Transverse colon (tissue), 4 donors: ENCODE results near the gene HPX. TPM values are rescaled to one million over a fixed set of nuclear protein-coding genes. Genes with fewer than 3 reads are reported as not detected.

ENCODE experiments used
- DNase-seq: peaks from one replicate; pipeline ENCODE4 v3.0.0-alpha.2; 2019
- H3K27ac ChIP-seq, 4 donors: fragments of 200-600 bp; sonication (generic); 2 replicates each; pipeline ENCODE4 v1.5.1; 2016 to 2018; ENCODE audit warnings: inconsistent platforms in 4 of 4
- H3K27me3 ChIP-seq: fragments of 200-600 bp; sonication (generic); 2 replicates; pipeline ENCODE4 v1.5.1; 2017; ENCODE audit warnings: inconsistent platforms
- H3K36me3 ChIP-seq, 4 donors: fragments of 200-600 bp; sonication (generic); 2 replicates each; pipeline ENCODE4 v1.5.1; 2017 to 2019; ENCODE audit warnings: inconsistent platforms in 4 of 4
- H3K4me1 ChIP-seq, 4 donors: fragments of 200-600 bp; sonication (generic); 2 replicates each; pipeline ENCODE4 v1.5.1; 2017 to 2020; ENCODE audit warnings: inconsistent platforms in 4 of 4
- H3K4me3 ChIP-seq, 4 donors: fragments of 200-600 bp; sonication (generic); 1 replicate in 1 of 4; 2 replicates in 3 of 4; pipeline versions ENCODE4 v1.5.1 to v1.6.1; 2017 to 2019; ENCODE audit warnings: inconsistent platforms in 4 of 4
- H3K9me3 ChIP-seq, 2 donors: fragments of 200-600 bp; sonication (generic); 2 replicates each; pipeline ENCODE4 v1.5.1; 2017 to 2019; ENCODE audit warnings: inconsistent platforms in 2 of 2
- EP300 ChIP-seq: sonication (generic); formaldehyde crosslinking; IDR thresholded peaks from one replicate; pipeline ENCODE4 v1.6.1; 2017; ENCODE audit warnings: antibody characterized with exemption, low read depth
- POLR2A ChIP-seq: fragments of 450-650 bp; IDR thresholded peaks from one replicate; pipeline ENCODE4 v1.6.1; 2016; ENCODE audit warnings: antibody characterized with exemption, mild to moderate bottlenecking, moderate library complexity
- POLR2AphosphoS5 ChIP-seq, 3 donors: sonication (generic); formaldehyde crosslinking; IDR thresholded peaks; one replicate each; pipeline ENCODE4 v1.6.1; 2016; ENCODE audit warnings: antibody characterized with exemption in 3 of 3
- WGBS, 2 donors: methylation state at CpG; one replicate each; pipeline ENCODE4 v1.1.5; 2018; ENCODE audit warnings: low coverage in 1 of 2; 5-methylcytosine and 5-hydroxymethylcytosine counted together
- in situ Hi-C, 4 donors: fragments of 200-750 bp; cut with MboI; loops; one replicate each; pipeline versions ENCODE4 v1.15.0 to v1.15.1; 2017; ENCODE audit warnings: low sequenced_read_pairs in 3 of 4, low pct_ligation_motif_present in 1 of 4, low pct_unique_long_range_greater_than_20kb in 1 of 4
- intact Hi-C: fragments of 100-400 bp; cut with DNase I; formaldehyde crosslinking; loops from one replicate; pipeline ENCODE4 v1.15.1; 2023; ENCODE audit warnings: low total_unique reads
- total RNA-seq, 4 donors: library from RNA; depleted of rRNA; stranded (reverse); fragments of >200 nt; gene quantifications; one replicate each; pipeline ENCODE4 v1.1.0, GENCODE V29; 2016
- TF ChIP-seq, protein P1 (sequence below), 5 experiments: fragments of 200-600 bp in 3 of 5; fragments of 450-650 bp in 2 of 5; sonication (generic) in 3 of 5; IDR thresholded peaks; 1 replicate in 2 of 5; 2 replicates in 3 of 5; pipeline ENCODE4 v1.5.1; 2016 to 2017; ENCODE audit warnings: antibody characterized with exemption in 5 of 5, inconsistent platforms in 3 of 5, mild to moderate bottlenecking in 2 of 5, moderate library complexity in 1 of 5

HPX gene
- total RNA-seq, 4 donors from 2014 or later = 1.8 to 4.6 TPM; not detected in 2

DNA sequence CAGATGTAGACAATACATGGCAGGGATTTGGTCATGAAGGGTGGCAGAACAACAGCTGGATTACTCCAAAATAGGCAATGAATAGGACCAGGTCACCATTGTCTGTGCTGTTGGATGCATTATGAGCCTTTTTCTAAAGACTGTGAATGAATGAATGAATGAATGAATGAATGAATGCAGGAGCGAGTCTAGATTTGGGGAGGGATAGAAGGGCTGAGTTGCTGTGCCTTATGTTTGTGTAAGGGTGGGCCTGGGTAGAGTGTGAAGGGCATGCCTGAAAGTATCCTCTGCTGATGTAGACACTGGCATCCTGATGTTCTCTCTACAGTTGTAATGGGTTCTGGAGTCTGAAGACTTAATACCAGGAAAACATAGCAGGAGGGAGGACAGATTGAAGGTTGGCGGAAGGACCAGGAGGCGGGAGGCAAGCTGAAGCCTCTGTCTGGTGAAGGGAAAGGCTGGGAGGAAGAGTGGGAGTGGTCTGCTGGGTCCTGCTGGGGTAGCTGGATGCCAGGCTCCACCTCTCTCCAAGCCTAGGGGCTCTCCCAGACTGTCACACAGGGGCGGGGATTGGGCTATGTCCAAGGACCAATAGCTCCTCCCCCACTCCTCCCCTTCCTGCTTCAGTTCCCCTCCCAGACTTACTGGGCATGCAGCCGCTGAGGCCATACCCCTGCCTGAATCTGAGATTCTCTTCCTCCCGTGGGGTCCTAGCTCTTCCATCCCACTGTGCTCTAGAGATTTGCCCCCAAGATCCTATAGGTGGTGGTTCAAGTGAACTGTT is 28.1 kb upstream of the HPX start:
- Histone ChIP-seq H3K36me3 (peaks cover 0 to 7% (median 0%) of the 10 kb centered on the region in 4 donors), H3K9me3 (no peaks in the 10 kb centered on the region), H3K4me3 (no peak overlapping the region), H3K4me1 (peaks cover 20 to 44% (median 25%) of the 10 kb centered on the region in 4 donors), H3K27me3 (no peaks in the 10 kb centered on the region), H3K27ac (peak overlapping the region; percentile 62 to 73 (median 66))
- intact Hi-C loops = no loop called here
- in situ Hi-C loops = no loop called here
- peak in 2 of 3 donors; percentile 5 to 32 for TF ChIP-seq POLR2AphosphoS5 (IDR thresholded peaks at IDR 0.05)
- no peak for TF ChIP-seq POLR2A
- TF ChIP-seq EP300 = no peak
- TF ChIP-seq, protein P1, sequence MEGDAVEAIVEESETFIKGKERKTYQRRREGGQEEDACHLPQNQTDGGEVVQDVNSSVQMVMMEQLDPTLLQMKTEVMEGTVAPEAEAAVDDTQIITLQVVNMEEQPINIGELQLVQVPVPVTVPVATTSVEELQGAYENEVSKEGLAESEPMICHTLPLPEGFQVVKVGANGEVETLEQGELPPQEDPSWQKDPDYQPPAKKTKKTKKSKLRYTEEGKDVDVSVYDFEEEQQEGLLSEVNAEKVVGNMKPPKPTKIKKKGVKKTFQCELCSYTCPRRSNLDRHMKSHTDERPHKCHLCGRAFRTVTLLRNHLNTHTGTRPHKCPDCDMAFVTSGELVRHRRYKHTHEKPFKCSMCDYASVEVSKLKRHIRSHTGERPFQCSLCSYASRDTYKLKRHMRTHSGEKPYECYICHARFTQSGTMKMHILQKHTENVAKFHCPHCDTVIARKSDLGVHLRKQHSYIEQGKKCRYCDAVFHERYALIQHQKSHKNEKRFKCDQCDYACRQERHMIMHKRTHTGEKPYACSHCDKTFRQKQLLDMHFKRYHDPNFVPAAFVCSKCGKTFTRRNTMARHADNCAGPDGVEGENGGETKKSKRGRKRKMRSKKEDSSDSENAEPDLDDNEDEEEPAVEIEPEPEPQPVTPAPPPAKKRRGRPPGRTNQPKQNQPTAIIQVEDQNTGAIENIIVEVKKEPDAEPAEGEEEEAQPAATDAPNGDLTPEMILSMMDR (IDR thresholded peaks at IDR 0.05) = no peak
- WGBS, 2 donors = 53 to 57% methylated on average over 2 to 6 of the region's 6 CpGs
- peak; percentile 76 for DNase-seq

DNA sequence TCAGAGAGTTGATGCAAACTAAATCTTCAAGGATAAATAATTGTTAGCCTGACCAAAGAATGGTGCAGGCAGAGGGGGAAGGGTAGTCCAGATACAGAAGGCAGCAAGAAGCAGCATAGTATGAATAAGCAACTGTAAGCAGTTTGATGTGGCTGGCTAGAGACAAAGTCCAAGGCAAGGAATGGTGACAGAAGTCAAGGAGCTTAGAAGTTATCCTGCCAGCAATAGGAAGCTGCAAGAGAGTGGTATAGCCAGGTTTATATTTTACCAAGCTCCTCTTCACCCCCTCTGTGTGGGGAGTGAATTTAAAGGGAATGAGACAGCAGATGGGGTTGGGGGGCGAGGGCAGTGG is 18.3 kb upstream of the HPX start:
- H3K27me3 ChIP-seq = no peaks in the 10 kb centered on the region
- TF ChIP-seq EP300 (no peak), POLR2A (no peak), POLR2AphosphoS5 (IDR thresholded peaks at IDR 0.05) (no peak)
- TF ChIP-seq, protein P1 (IDR thresholded peaks at IDR 0.05) = no peak
- DNase-seq = no peak
- no peaks in the 10 kb centered on the region for H3K4me1 ChIP-seq
- WGBS, 2 donors = 79% methylated on average over 1 of the region's 1 CpG; no CpG with 5 or more reads in 1 of the 2 donors
- H3K4me3 ChIP-seq = no peak overlapping the region
- in situ Hi-C loops (no loop called here), intact Hi-C loops (no loop called here)
- no peak overlapping the region for H3K27ac ChIP-seq
- H3K9me3 ChIP-seq = no peaks in the 10 kb centered on the region
- peaks cover 0 to 27% (median 11%) of the 10 kb centered on the region in 4 donors for H3K36me3 ChIP-seq

DNA sequence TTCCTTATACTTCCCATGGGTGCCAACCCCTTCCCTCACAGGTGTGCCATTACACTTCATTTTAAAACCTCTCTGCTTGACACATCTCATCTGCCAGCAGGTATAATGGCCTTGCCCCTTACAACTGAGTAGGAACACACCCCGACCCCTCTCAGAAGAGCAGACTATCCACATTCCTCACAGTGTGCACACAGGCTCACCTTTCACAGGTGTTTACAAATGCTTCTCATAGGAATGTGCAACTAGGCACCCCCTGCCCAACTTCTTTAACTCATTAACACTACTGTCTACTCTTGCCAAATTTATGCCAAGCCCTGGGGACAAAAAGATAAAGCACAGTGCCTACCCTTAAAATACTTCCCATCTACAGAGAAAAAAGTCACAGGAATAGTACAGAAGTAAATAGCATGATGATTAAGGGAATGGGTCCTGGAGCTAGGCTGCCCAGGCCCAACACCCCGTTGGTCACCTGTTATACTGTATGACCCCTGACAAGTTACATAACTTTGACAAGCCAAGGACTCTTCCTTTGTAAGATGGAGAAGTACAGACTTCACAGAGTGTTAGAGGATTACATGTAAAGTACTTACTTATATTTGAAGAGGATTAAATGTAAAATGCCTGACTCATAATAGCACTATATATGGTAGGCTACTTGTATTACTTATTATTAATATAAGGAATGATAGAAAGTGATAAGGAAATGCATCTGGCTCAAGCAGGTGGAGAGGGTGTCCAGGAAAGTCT is 17.7 kb upstream of the HPX start:
- H3K36me3 ChIP-seq = peaks cover 0 to 21% (median 9%) of the 10 kb centered on the region in 4 donors
- WGBS, 2 donors = 83 to 100% methylated on average over 1 to 2 of the region's 2 CpGs
- no peaks in the 10 kb centered on the region for H3K4me1 ChIP-seq
- no peak overlapping the region for H3K4me3 ChIP-seq
- H3K27me3 ChIP-seq = no peaks in the 10 kb centered on the region
- in situ Hi-C loops = no loop called here
- intact Hi-C loops = no loop called here
- TF ChIP-seq POLR2A (no peak), POLR2AphosphoS5 (IDR thresholded peaks at IDR 0.05) (no peak), EP300 (no peak)
- H3K27ac ChIP-seq = no peak overlapping the region
- DNase-seq = no peak
- H3K9me3 ChIP-seq = no peaks in the 10 kb centered on the region

DNA sequence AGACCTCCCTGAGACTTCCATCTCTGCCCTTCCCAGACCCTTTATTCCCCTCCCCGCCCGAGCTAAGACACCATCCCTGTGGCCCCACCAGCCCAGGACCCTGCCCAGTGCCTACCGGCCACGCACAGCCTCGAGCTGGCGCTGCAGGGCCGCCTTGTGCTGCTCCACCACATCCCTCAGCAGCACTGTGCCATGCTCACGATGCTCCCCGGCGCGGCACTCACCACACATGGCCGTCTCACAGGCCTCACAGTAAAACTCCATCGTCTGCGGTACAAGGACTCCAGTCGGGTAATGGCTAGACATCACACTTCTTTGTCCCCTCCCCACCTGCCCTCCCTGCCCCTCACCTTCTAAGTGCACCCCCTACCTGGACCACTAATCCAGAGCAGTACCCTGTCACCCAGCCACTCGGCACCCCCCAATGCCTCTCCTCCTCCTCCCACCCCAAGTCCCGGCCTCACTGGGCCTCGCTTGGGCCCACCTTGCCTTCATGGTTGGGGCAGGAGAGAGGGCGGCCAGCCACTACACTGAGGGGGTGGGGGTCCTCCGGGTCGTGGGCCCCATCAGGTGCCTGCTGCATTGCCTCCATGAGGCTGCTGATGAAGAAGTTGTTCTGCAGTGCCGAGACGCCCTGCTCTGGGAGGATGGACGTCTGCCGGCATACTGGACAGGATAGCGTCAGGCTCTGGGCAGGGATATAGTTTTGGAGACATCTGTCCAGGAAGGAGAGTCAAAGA is 17.0 kb upstream of the HPX start:
- WGBS, 2 donors = 94% methylated on average over 26 of the region's 26 CpGs; no CpG with 5 or more reads in 1 of the 2 donors
- no peak overlapping the region for H3K27ac ChIP-seq
- no peak overlapping the region for H3K4me3 ChIP-seq
- intact Hi-C loops (no loop called here), in situ Hi-C loops (no loop called here)
- H3K27me3 ChIP-seq = no peaks in the 10 kb centered on the region
- H3K9me3 ChIP-seq = no peaks in the 10 kb centered on the region
- TF ChIP-seq EP300 = no peak
- TF ChIP-seq, protein P1 (IDR thresholded peaks at IDR 0.05) = no peak
- TF ChIP-seq POLR2AphosphoS5 (IDR thresholded peaks at IDR 0.05) = no peak
- no peak for TF ChIP-seq POLR2A
- no peaks in the 10 kb centered on the region for H3K4me1 ChIP-seq
- H3K36me3 ChIP-seq = peaks cover 0 to 21% (median 7%) of the 10 kb centered on the region in 4 donors
- no peak for DNase-seq
